Measurements from ENCODE around the gene EPAS1. TPM values are rescaled to one million over a fixed set of nuclear protein-coding genes. Genes with fewer than 3 reads are reported as not detected.

Gene EPAS1
- total and polyA plus RNA-seq, 2 of the 8 experiments (the other 6 are each of a cell fraction or from before 2014, with no cell fraction given): 2.0 to 4.9 TPM

DNA sequence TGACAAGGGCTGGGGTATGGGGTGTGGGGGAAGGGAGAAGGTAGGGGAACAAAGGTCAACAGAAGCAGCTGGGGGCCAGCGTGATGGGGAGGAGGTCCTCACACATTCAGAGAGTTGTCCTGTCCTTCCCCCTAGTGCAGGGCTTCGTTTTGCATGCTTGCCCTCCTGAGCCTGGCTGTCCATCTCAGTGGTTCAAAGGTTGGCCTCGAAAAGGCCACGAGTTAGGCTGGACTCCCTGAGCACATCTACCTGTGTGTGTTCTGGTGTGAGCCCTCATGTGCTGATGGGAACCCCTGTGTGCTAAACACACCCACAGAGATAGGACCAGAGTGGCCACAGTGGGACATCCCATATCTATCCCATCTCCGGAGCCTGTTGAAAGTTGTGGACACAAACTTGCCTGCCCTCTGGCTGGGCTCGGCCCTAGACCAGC, 51.9 kb downstream of the EPAS1 start:
- H3K79me2 ChIP-seq (ENCODE audit: control insufficient read depth in 1 of 2, insufficient read depth in 2 of 2, low read length in 2 of 2): no peaks in the 10 kb centered on the region
- no peaks in the 10 kb centered on the region for H3K27me3 ChIP-seq (replicated peaks in 1 of 4; ENCODE audit: control insufficient read depth in 3 of 4, extremely low read depth in 1 of 4, insufficient read depth in 3 of 4, low read length in 3 of 4)
- H2AK5ac ChIP-seq (ENCODE audit: low read depth, low read length): no peak overlapping the region
- H3K23ac ChIP-seq (ENCODE audit: insufficient read length): no peak overlapping the region
- no peak overlapping the region for H2AFZ ChIP-seq (ENCODE audit: low read length)
- H4K8ac ChIP-seq (ENCODE audit: extremely low read depth, insufficient read depth, low read length): no peak overlapping the region
- peaks cover 0 to 5% (median 1%) of the 10 kb centered on the region in 4 experiments; a peak in 2 of 7 replicates for H3K4me1 ChIP-seq (replicated peaks in 1 of 4; ENCODE audit: control insufficient read depth in 3 of 4, insufficient read depth in 4 of 4, low read length in 3 of 4)
- ChIA-PET CTCF (ENCODE audit: partially characterized antibody) (interaction anchor here (1.4 to 1.7 kb wide), 3 partner anchors 15 to 22 kb away, joined by 3 read pairs; no protein-coding TSS in a partner anchor), POLR2A (ENCODE audit: partially characterized antibody) (no interaction called here)
- no peak overlapping the region for H2BK120ac ChIP-seq (replicated peaks; ENCODE audit: low read depth, low read length)
- H3K56ac ChIP-seq (replicated peaks; ENCODE audit: insufficient read length, low read depth, low read length): no peak overlapping the region
- H3K36me3 ChIP-seq (ENCODE audit: control insufficient read depth in 2 of 4, insufficient read depth in 4 of 4, low read length in 3 of 4): no peaks in the 10 kb centered on the region
- TF ChIP-seq CBX5 (IDR thresholded peaks at IDR 0.05; ENCODE audit: low read depth, low read length): no peak
- H2BK20ac ChIP-seq (ENCODE audit: low read length): no peak overlapping the region
- H3K14ac ChIP-seq (ENCODE audit: insufficient read length): no peak overlapping the region
- no peaks in the 10 kb centered on the region for H3K23me2 ChIP-seq (ENCODE audit: low read depth, low read length)
- H3K9me3 ChIP-seq (ENCODE audit: insufficient read depth in 2 of 2, low read depth in 1 of 2, low read length in 1 of 2): no peaks in the 10 kb centered on the region
- no peak for FAIRE-seq
- H3K79me1 ChIP-seq (ENCODE audit: low read depth, low read length): no peaks in the 10 kb centered on the region
- no peaks in the 10 kb centered on the region for H4K20me1 ChIP-seq (replicated peaks in 1 of 2; ENCODE audit: control insufficient read depth in 1 of 2, insufficient read depth in 2 of 2, low read length in 2 of 2)
- H4K5ac ChIP-seq (ENCODE audit: insufficient read length, low read depth, low read length): no peak overlapping the region
- H2BK12ac ChIP-seq (ENCODE audit: low read depth, low read length): no peak overlapping the region
- no peak overlapping the region for H3K18ac ChIP-seq (ENCODE audit: extremely low read depth, low read length)
- H3K27ac ChIP-seq (ENCODE audit: low read depth, low read length): no peak overlapping the region
- H4K91ac ChIP-seq (replicated peaks; ENCODE audit: insufficient read length, low read length): no peak overlapping the region
- no peak overlapping the region for H3K4me2 ChIP-seq (ENCODE audit: insufficient read depth in 1 of 2, low read depth in 2 of 2, low read length in 2 of 2)
- H3K9ac ChIP-seq (replicated peaks in 1 of 4; ENCODE audit: extremely low read depth in 1 of 4, low read depth in 3 of 4, low read length in 3 of 4): no peak overlapping the region
- no peak overlapping the region for H3K4me3 ChIP-seq (ENCODE audit: extremely low read depth in 1 of 4, insufficient read depth in 2 of 4, low read depth in 3 of 4, low read length in 4 of 4)
- no peak for DNase-seq (ENCODE audit: low read depth in 1 of 2, low spot score in 2 of 2)
- no peak overlapping the region for H3K4ac ChIP-seq (replicated peaks; ENCODE audit: insufficient read length, low read depth, low read length)
- no peak overlapping the region for H2BK5ac ChIP-seq (ENCODE audit: low read depth, low read length)
- WGBS, 2 experiments (ENCODE audit: extremely low coverage in 1 of 2, insufficient coverage in 1 of 2, insufficient read length in 1 of 2, insufficient replicate concordance in 2 of 2, low coverage in 1 of 2, low lambda C conversion rate in 2 of 2, missing lambda C conversion rate in 1 of 2): 81% methylated on average over 5 of the region's 6 CpGs; no CpG with 5 or more reads in 1 of the 2 experiments
- H2BK15ac ChIP-seq (ENCODE audit: low read length): no peak overlapping the region
